Endothelial cell of umbilical vein (primary cell): Measurements from ENCODE around the gene GAB1. TPM values are rescaled to one million over a fixed set of nuclear protein-coding genes. Genes with fewer than 3 reads are reported as not detected.

Source experiments
- BruUV-seq: library from RNA; stranded (reverse); fragments of 400-500 nt; replicated peaks from 2 replicates; lab custom pipeline; 2021; lab: Mats Ljungman, UMichigan
- CTCF ChIA-PET: fragments of 300-600, 350-600 bp; sonication (Branson Sonifier 250); formaldehyde crosslinking; loops from one replicate; lab custom pipeline; 2021; ENCODE audit warnings: antibody characterized with exemption, inconsistent platforms; lab: Charles Lee
- POLR2A ChIA-PET: fragments of 300-600, 350-600 bp; sonication (Branson Sonifier 250); formaldehyde crosslinking; loops from one replicate; lab custom pipeline; 2021; ENCODE audit warnings: antibody characterized with exemption, inconsistent platforms; lab: Charles Lee
- DNase-seq: peaks from one replicate; pipeline ENCODE4 v3.0.0-alpha.2; 2011; ENCODE audit warnings: low read depth, low spot score
- FAIRE-seq: peaks from 2 replicates; lab custom pipeline; 2011; peaks lifted over from hg19 to GRCh38; lab: Jason Lieb, UNC
- H2AFZ ChIP-seq: 2 replicates; pipeline ENCODE4 v1.6.0; 2012; ENCODE audit warnings: low read depth, low read length, control low read depth, inconsistent platforms
- H3K27ac ChIP-seq: 2 replicates; pipeline ENCODE4 v1.5.1; 2011; ENCODE audit warnings: low read depth, mild to moderate bottlenecking, control low read depth, low read length, moderate library complexity; ENCODE audit not compliant: insufficient read depth
- H3K27me3 ChIP-seq, 2 experiments: 2 replicates each; pipeline versions ENCODE4 v1.6.0 to v1.6.1; 2011; ENCODE audit warnings: low read length in 2 of 2, mixed read lengths in 1 of 2; ENCODE audit not compliant: control insufficient read depth in 2 of 2, insufficient read depth in 2 of 2
- H3K36me3 ChIP-seq, 2 experiments: 2 replicates in 1 of 2; 3 replicates in 1 of 2; pipeline ENCODE4 v1.5.1; 2011; ENCODE audit warnings: low read length in 2 of 2, mild to moderate bottlenecking in 1 of 2, moderate library complexity in 1 of 2; ENCODE audit not compliant: control insufficient read depth in 2 of 2, insufficient read depth in 2 of 2; ENCODE audit errors: extremely low read depth in 1 of 2
- H3K4me1 ChIP-seq: 3 replicates; pipeline ENCODE4 v1.5.1; 2011; ENCODE audit warnings: mild to moderate bottlenecking, low read length; ENCODE audit not compliant: control insufficient read depth, insufficient read depth; ENCODE audit errors: extremely low read depth
- H3K4me2 ChIP-seq: 2 replicates; pipeline ENCODE4 v1.6.1; 2011; ENCODE audit warnings: low read length, control low read depth, mixed read lengths; ENCODE audit not compliant: insufficient read depth
- H3K4me3 ChIP-seq, 3 experiments: fragments of 200-600 bp in 1 of 3; sonication (generic), shearing (Covaris generic) in 1 of 3; replicated peaks in 1 of 3; 2 replicates each; pipeline ENCODE4 v1.5.1; 2011 to 2016; ENCODE audit warnings: control low read depth in 3 of 3, low read length in 3 of 3, mild to moderate bottlenecking in 2 of 3, inconsistent platforms in 1 of 3, low read depth in 1 of 3, moderate library complexity in 1 of 3; ENCODE audit not compliant: insufficient read depth in 1 of 3
- H3K79me2 ChIP-seq: 2 replicates; pipeline ENCODE4 v1.6.0; 2012; ENCODE audit warnings: low read length, inconsistent platforms; ENCODE audit not compliant: control insufficient read depth, insufficient read depth
- H3K9ac ChIP-seq: replicated peaks from 2 replicates; pipeline ENCODE3; 2011; ENCODE audit warnings: low read length, control low read depth; ENCODE audit not compliant: insufficient read depth; ENCODE audit errors: extremely low read depth
- H3K9me1 ChIP-seq: replicated peaks from 3 replicates; pipeline ENCODE4 v1.6.0; 2011; ENCODE audit warnings: mild to moderate bottlenecking, low read length; ENCODE audit not compliant: control insufficient read depth, insufficient read depth; ENCODE audit errors: extremely low read depth
- H3K9me3 ChIP-seq: replicated peaks from 2 replicates; pipeline ENCODE4 v1.5.1; 2012; ENCODE audit warnings: low read length, inconsistent platforms; ENCODE audit not compliant: control insufficient read depth, insufficient read depth
- H4K20me1 ChIP-seq: replicated peaks from 2 replicates; pipeline ENCODE3; 2011; ENCODE audit warnings: mild to moderate bottlenecking, low read length; ENCODE audit not compliant: control insufficient read depth, insufficient read depth; ENCODE audit errors: extremely low read depth
- EZH2 ChIP-seq: IDR thresholded peaks from 2 replicates; pipeline ENCODE4 v1.6.1; 2012; ENCODE audit warnings: borderline replicate concordance, low read depth, mild to moderate bottlenecking, moderate library complexity, low read length, inconsistent platforms; ENCODE audit not compliant: severe bottlenecking
- FOS ChIP-seq: IDR thresholded peaks from 2 replicates; pipeline ENCODE4 v1.6.1; 2011; ENCODE audit warnings: mild to moderate bottlenecking, low read length, moderate library complexity, borderline replicate concordance; ENCODE audit not compliant: insufficient read depth
- GATA2 ChIP-seq: IDR thresholded peaks from 2 replicates; pipeline ENCODE4 v1.7.0; 2011; ENCODE audit warnings: low read depth, mild to moderate bottlenecking, moderate library complexity, mixed read lengths, low read length; ENCODE audit not compliant: insufficient read length, insufficient read depth
- JUN ChIP-seq: IDR thresholded peaks from 2 replicates; pipeline ENCODE4 v1.6.1; 2011; ENCODE audit warnings: borderline replicate concordance, low read depth; ENCODE audit not compliant: insufficient read length, insufficient read depth
- MYC ChIP-seq: IDR thresholded peaks from one replicate; pipeline ENCODE4 v1.6.1; 2011; ENCODE audit warnings: mild to moderate bottlenecking, low read depth, low read length
- POLR2AphosphoS5 ChIP-seq: IDR thresholded peaks from 2 replicates; pipeline ENCODE4 v1.6.1; 2012; ENCODE audit warnings: low read depth, mild to moderate bottlenecking, control low read depth, low read length, moderate library complexity; ENCODE audit not compliant: insufficient read depth
- dilution Hi-C: fragments of 300-500 bp; cut with MboI; formaldehyde crosslinking; loops from one replicate; pipeline ENCODE4 v1.15.0; 2019; ENCODE audit warnings: low sequenced_read_pairs; ENCODE audit not compliant: extremely low pct_ligation_motif_present
- intact Hi-C: fragments of 100-400 bp; cut with micrococcal nuclease; formaldehyde crosslinking; loops from one replicate; pipeline ENCODE4 v1.10.0; 2022
- polyA plus RNA-seq, 4 experiments: library from polyadenylated mRNA; depleted of rRNA in 3 of 4; stranded (reverse) in 3 of 4; unstranded in 1 of 4; fragments of >200 nt; gene quantifications; 2 replicates each; pipeline versions ENCODE4 v1.2.1 to v1.2.3, GENCODE V29; 2011 to 2012; ENCODE audit warnings: missing spikeins in 1 of 4
- total RNA-seq: library from RNA; stranded (reverse); gene quantifications from 2 replicates; pipeline ENCODE4 v1.2.3, GENCODE V29; 2021
- TF ChIP-seq, protein P1 (sequence below): IDR thresholded peaks from 2 replicates; pipeline ENCODE4 v1.6.1; 2011; ENCODE audit not compliant: insufficient read depth, insufficient read length
- TF ChIP-seq, protein P2 (sequence below), 2 donors: IDR thresholded peaks; 1 replicate in 1 of 2; 2 replicates in 1 of 2; pipeline ENCODE4 v1.5.1; 2011; ENCODE audit warnings: low read length in 2 of 2, mild to moderate bottlenecking in 2 of 2, moderate library complexity in 2 of 2, control low read depth in 1 of 2, inconsistent platforms in 1 of 2, low read depth in 1 of 2; ENCODE audit not compliant: insufficient read depth in 1 of 2; ENCODE audit errors: extremely low read depth in 1 of 2

Gene GAB1
- total and polyA plus RNA-seq, 2 donors (not counting 3 experiments of a cell fraction or from before 2014, with no cell fraction given), result 9.3 to 37.7 TPM

DNA sequence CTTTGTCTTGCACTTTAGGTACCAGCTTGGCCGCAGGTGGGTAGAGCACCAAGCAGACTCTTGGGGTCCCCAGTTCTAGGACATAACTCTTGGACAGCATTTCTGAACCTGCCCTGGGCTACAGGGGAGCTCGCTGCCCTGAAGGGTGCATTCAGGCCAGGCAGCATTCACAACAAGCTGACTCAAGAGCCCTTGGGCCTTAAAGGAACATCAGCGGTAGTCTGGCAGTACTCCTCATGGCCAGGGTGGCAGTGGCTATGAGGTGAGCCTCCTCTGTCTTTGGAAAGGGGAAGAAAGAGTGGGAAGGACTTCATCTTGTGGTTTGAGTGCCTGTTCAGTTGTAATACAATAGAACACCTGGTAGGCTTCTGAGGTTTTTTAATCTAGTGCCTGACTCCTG lies 152.0 kb downstream of the GAB1 start:
- H3K4me1 ChIP-seq, result no peaks in the 10 kb centered on the region
- H3K9me3 ChIP-seq, result no peaks in the 10 kb centered on the region
- H3K27me3 ChIP-seq, result no peaks in the 10 kb centered on the region
- H3K36me3 ChIP-seq, result no peaks in the 10 kb centered on the region
- no peak overlapping the region for H3K4me3 ChIP-seq
- no peak for FAIRE-seq
- no peaks in the 10 kb centered on the region for H3K79me2 ChIP-seq
- no peaks in the 10 kb centered on the region for H3K9me1 ChIP-seq
- H4K20me1 ChIP-seq, result no peaks in the 10 kb centered on the region
- TF ChIP-seq, protein P1, sequence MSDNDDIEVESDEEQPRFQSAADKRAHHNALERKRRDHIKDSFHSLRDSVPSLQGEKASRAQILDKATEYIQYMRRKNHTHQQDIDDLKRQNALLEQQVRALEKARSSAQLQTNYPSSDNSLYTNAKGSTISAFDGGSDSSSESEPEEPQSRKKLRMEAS, result no peak
- TF ChIP-seq EZH2, result no peak
- no peak for TF ChIP-seq POLR2AphosphoS5
- TF ChIP-seq, protein P2, sequence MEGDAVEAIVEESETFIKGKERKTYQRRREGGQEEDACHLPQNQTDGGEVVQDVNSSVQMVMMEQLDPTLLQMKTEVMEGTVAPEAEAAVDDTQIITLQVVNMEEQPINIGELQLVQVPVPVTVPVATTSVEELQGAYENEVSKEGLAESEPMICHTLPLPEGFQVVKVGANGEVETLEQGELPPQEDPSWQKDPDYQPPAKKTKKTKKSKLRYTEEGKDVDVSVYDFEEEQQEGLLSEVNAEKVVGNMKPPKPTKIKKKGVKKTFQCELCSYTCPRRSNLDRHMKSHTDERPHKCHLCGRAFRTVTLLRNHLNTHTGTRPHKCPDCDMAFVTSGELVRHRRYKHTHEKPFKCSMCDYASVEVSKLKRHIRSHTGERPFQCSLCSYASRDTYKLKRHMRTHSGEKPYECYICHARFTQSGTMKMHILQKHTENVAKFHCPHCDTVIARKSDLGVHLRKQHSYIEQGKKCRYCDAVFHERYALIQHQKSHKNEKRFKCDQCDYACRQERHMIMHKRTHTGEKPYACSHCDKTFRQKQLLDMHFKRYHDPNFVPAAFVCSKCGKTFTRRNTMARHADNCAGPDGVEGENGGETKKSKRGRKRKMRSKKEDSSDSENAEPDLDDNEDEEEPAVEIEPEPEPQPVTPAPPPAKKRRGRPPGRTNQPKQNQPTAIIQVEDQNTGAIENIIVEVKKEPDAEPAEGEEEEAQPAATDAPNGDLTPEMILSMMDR (IDR thresholded peaks at IDR 0.05; ENCODE audit: extremely low read depth in 1 of 2, insufficient read depth in 1 of 2, low read depth in 1 of 2, low read length in 2 of 2), result no peak
- no peak for TF ChIP-seq GATA2
- TF ChIP-seq FOS, result no peak
- TF ChIP-seq JUN, result no peak
- no peak for TF ChIP-seq MYC
- ChIA-PET CTCF (no interaction called here), POLR2A (no interaction called here)
- no peak overlapping the region for H3K9ac ChIP-seq
- no peak overlapping the region for H2AFZ ChIP-seq
- intact Hi-C loops (no loop called here), dilution Hi-C loops (no loop called here)
- no peak overlapping the region for H3K27ac ChIP-seq
- no TSS peak for BruUV-seq
- H3K4me2 ChIP-seq, result no peak overlapping the region
- DNase-seq, result no peak
